Measurements from ENCODE around the gene PTPN9.
A peak's percentile ranks its signal among the peaks of the same experiment; 100 is the strongest.
"Not testable (repeated sequence)": the region's sequence is repeated elsewhere in the genome, so short reads cannot be mapped to it uniquely, and the experiment has no call there.

The PTPN9 gene

GRCh38 chr15:75586422-75586821, 7.3 kb upstream of the PTPN9 start:
- intact Hi-C loops (cut with DNase I); DNase-seq: not testable (repeated sequence)

GRCh38 chr15:75584121-75584520, 5.0 kb upstream of the PTPN9 start:
- intact Hi-C loops (cut with DNase I) = no loop called here
- peak in 37 of 42 donors; percentile 18 to 74 (median 55) for DNase-seq

- no peak for DNase-seq
- intact Hi-C loops (cut with DNase I) = no loop called here
These were observed 4.6 kb upstream of the PTPN9 start for GRCh38 chr15:75583701-75584100.

DNA sequence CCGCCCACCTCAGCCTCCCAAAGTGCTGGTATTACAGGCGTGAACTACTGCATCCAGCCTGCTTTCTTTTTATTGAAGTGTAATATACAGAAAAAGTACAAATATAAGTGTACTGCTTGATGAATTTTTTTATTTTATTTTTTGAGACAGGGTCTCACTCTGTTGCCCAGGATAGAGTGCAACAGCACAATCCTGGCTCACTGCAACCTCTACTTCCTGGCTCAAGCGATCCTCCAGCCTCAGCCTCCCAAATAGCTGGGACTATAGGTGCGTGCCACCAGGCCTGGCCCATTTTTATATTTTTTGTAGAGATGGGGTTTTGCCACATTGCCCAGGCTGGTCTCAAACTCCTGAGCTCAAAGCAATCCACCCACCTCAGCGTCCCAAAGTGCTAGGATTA, 3.8 kb upstream of the PTPN9 start:
- intact Hi-C loops (cut with DNase I); DNase-seq: not testable (repeated sequence)

- intact Hi-C loops (cut with DNase I) = loop anchor here (10.0 kb wide), 1 partner anchor 124 kb away; the partner anchor contains the start of gene SIN3A
- peak in 36 of 42 donors; percentile 4 to 61 (median 28) for DNase-seq
These were observed 755 bp downstream of the PTPN9 start for GRCh38 chr15:75578173-75578947.

DNA sequence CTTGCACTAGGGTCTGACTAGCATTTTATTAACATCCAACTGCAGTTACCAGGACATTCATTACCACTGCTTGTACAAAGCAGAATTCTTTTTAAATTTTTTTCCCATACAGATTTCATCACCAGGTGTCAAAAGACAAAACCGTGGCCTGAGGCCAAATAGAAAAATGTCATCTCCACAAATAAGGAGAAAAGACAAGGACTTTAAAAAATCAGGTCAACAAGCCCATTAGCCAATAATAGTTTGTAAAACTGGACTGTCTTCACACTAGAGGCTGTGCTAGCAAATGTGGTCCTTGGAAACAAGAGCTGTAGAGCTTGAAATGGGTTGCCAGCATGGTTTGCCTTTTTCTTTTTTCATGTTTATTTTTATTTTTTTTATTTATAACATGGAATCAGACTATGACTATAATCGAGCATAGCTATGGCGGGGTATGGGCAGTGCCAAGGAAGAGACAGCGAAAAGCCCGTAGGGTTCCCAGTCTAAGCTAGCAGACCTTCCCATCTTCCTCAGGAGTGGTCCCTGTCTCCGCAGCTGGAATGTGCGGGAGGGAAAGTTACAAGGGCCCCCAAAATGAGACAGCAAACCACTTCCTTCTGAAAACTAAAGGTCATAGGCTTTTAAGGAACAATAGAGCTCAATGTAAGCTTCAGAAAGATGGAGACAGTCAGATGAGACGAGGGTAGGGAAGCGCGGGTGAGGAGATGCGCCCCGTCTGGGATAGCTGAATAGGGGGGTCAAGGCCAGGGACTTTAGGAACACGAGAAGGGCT, 1.5 kb downstream of the PTPN9 start:
- intact Hi-C loops (cut with DNase I) = loop anchor here (10.0 kb wide), 1 partner anchor 123 kb away; the partner anchor contains the start of gene SIN3A
- DNase-seq = peak in 20 of 42 donors; percentile 3 to 47 (median 17)

- intact Hi-C loops (cut with DNase I) = loop anchor here (10.0 kb wide), 1 partner anchor 119 kb away; the partner anchor contains the start of gene SIN3A
- DNase-seq = no peak
These were observed 5.3 kb downstream of the PTPN9 start for GRCh38 chr15:75573648-75574384.

GRCh38 chr15:75570126-75570845, 8.8 kb downstream of the PTPN9 start:
- DNase-seq = no peak
- intact Hi-C loops (cut with DNase I) = loop anchor here (10.0 kb wide), 1 partner anchor 115 kb away; the partner anchor contains the start of gene SIN3A

- DNase-seq = no peak
- intact Hi-C loops (cut with DNase I) = no loop called here
These were observed 13.8 kb downstream of the PTPN9 start for GRCh38 chr15:75565062-75565970.

DNA sequence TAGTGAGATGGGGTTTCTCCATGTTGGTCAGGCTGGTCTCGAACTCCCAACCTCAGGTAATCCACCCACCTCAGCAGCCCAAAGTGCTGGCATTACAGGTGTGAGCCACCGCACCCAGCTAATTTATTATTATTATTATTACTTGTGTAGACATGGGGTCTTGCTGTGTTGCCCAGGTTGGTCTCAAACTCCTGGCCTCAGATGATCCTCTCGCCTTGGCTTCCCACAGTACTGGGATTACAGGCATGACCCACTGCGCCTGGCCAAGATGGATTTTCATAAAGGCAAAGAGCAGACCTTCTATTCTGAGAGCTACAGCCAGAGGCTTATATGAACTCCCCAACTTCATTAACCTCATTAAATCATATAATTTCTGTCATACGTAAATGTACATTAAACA, 17.2 kb downstream of the PTPN9 start:
- no peak for DNase-seq
- intact Hi-C loops (cut with DNase I) = no loop called here

GRCh38 chr15:75559360-75559759, 19.8 kb downstream of the PTPN9 start:
- DNase-seq; intact Hi-C loops (cut with DNase I): not testable (repeated sequence)

DNA sequence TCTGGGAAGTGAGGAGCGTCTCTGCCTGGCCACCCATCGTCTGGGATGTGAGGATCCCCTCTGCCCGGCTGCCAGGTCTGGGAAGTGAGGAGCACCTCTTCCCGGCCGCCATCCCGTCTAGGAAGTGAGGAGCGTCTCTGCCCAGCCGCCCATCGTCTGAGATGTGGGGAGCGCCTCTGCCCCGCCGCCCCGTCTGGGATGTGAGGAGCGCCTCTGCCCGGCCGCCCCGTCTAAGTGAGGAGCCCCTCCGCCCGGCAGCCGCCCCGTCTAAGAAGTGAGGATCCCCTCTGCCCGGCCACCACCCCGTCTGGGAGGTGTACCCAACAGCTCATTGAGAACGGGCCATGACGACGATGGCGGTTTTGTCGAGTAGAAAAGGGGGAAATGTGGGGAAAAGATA, 20.2 kb downstream of the PTPN9 start:
- intact Hi-C loops (cut with DNase I) = not testable (repeated sequence)

DNA sequence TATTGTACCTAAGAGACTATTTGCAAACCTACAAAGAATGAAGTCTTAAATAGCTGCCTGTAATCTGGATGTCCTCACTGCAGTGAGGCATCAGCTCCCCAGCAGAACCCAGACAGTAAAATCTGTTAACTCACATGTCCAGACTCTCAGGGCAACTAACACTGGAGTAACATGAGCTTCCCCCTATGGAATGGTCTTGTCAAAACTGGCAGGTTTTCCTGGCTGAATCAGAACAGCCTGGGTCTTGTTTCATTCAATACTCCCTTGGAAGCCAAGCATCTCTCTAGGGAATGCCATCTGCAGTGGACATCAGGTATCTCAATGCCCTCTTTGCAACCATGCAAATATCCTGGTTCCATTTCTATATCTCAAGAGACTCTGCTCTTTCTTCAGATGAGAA, 24.4 kb downstream of the PTPN9 start:
- no peak for DNase-seq
- intact Hi-C loops (cut with DNase I) = no loop called here

More for the DNA sequence above, 20.2 kb downstream of the PTPN9 start:
- not testable (repeated sequence) for DNase-seq

- intact Hi-C loops (cut with DNase I) = no loop called here
- no peak for DNase-seq
These were observed 25.5 kb downstream of the PTPN9 start for GRCh38 chr15:75553659-75554058.

GRCh38 chr15:75551091-75551490, 28.0 kb downstream of the PTPN9 start:
- intact Hi-C loops (cut with DNase I) = no loop called here
- no peak for DNase-seq

- no peak for DNase-seq
- intact Hi-C loops (cut with DNase I) = no loop called here
These were observed 34.1 kb downstream of the PTPN9 start for GRCh38 chr15:75545064-75545463.

DNA sequence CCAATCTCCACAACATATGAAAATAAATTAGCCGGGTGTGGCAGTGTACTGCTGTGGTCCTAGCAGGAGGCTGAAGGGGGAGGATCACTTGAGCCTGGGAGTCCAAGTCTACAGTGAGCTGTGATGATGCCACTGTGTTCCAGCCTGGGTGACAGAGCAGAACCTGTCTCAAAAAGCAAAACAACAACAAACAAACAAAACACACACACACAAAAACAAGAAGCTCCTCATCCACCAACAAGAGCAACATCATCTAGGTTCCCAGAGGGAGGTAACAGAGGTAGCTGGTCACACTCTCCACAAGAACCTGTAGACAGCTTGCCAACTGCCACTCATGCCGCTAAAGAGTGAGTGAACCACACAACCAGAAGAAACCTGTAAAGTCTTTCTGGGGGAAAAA, 34.8 kb downstream of the PTPN9 start:
- intact Hi-C loops (cut with DNase I) = no loop called here
- DNase-seq = no peak

All from head of caudate nucleus (tissue), 42 donors.